Measurements from ENCODE around the gene VPREB1.

- TF ChIP-seq POLR2A (IDR thresholded peaks at IDR 0.05) = no peak
- no peak for TF ChIP-seq CTCF (IDR thresholded peaks at IDR 0.05)
Measured at GRCh38 chr22:22230438-22230837, 14.1 kb upstream of the VPREB1 start.
